Fibroblast of pulmonary artery (primary cell): ENCODE results near the gene MAML2.

Experiments
- DNase-seq: peaks from one replicate; pipeline ENCODE4 v3.0.0-alpha.2; 2010; ENCODE audit warnings: low read depth
- H3K4me3 ChIP-seq: replicated peaks from 2 replicates; pipeline ENCODE4 v1.5.1; 2011; ENCODE audit warnings: low read depth, mild to moderate bottlenecking, control low read depth, low read length, moderate library complexity
- CTCF ChIP-seq: IDR thresholded peaks from 2 replicates; pipeline ENCODE4 v1.5.1; 2011; ENCODE audit warnings: mild to moderate bottlenecking, control low read depth, low read length, inconsistent platforms; ENCODE audit errors: missing control alignments

The MAML2 gene

GRCh38 chr11:96139691-96140090 lies 203.3 kb downstream of the MAML2 start:
- DNase-seq: no peak
- H3K4me3 ChIP-seq: no peak overlapping the region
- TF ChIP-seq CTCF: no peak

DNA sequence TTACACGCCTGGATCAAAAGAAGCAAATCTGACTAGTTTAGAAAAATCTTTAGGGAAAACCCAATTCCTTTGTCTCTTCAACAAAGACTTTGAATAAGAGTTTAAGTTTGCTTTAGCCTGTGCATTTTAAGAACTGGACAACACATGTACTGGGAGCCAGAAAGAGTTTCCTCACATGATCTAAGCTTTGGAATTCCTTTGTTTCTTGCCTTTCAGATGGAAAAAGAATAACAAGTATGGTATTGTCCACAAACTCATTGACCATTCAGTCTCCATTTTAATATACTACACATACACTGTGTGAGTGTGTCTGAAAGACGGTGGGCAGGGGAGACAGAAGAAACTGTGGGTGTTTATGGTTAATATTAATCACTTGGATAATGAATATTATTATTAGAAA lies 205.6 kb downstream of the MAML2 start:
- no peak overlapping the region for H3K4me3 ChIP-seq
- no peak for TF ChIP-seq CTCF
- peak; percentile 48 for DNase-seq

DNA sequence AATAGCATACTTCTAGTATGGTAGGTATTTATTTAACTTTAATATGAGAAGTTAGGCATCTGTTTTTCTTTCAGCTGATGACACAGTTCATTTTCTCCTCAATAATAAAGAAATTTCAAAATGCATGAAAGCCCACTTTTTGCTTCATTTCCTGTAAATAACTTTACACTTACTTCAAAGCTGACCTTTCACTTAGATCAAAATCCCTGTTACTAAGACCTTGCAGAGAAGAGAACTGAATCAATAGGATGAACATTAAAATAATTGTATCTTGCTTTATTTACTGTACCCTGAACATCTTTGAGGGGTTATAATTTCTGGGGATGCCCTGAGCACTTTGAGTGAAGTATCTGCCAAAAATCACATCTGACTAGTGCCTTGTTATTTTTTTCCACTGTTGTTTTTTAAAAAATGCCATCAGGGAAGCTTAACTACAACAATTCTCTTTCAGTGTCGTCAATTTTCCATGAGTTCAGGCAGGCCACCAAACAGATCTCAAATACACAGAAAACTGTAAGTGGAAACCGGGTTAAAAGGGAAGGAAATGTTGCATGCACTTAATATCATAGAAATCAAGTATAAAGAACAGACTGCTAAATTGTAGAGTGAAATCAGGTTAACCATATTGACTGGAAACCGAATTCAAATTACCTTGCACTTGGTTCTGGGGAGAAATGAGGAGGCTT lies 206.2 kb downstream of the MAML2 start:
- peak; percentile 41 for DNase-seq
- H3K4me3 ChIP-seq: no peak overlapping the region
- TF ChIP-seq CTCF: no peak

GRCh38 chr11:96134602-96135001 lies 208.4 kb downstream of the MAML2 start:
- TF ChIP-seq CTCF: no peak
- H3K4me3 ChIP-seq: no peak overlapping the region
- peak; percentile 50 for DNase-seq

DNA sequence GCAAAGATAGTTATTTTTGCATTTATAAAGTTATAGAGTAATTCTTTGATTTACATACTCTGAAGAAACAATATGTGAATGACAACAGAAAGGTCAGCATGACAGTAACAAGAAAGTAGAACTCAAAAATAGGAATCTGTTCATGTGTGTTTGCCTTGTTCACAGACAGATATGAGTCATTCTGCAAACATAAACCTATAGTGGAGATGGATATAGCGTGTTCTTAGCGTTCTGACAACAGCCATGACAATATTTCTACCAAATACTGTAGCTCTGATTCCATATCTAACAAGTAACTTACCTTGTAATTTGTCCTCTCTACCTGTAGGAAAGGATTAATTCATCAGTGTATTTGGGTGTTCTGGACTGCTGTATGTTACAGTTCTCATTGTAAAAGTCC lies 210.6 kb downstream of the MAML2 start:
- H3K4me3 ChIP-seq: no peak overlapping the region
- TF ChIP-seq CTCF: no peak
- no peak for DNase-seq

DNA sequence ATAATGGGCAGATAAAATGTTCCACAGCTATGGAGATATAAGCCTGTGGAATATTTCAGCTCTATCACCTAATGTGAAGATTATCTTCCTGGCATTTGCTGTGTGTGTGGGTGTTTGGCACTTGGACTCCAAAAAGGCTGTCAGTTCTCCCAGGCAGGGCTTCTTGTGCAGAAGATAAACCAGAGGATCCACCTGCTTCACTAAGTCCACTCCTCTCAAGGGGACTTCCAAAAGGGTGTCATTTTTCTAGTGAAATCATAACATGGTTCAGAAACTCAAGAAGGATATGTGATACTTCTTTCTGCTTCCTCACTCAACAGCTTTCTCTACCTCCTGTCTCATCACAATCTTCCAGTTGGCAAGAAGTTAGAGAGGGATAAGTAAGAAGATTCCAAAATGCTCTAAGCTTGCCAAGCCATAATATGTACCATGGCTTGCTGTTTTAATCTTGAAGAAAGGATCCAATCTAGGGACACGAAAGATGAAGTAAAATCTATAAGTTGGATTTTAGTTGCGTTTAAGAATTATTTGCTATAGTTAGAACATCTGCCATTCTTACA lies 212.9 kb downstream of the MAML2 start:
- TF ChIP-seq CTCF: no peak
- DNase-seq: no peak
- H3K4me3 ChIP-seq: no peak overlapping the region

GRCh38 chr11:96127596-96127959 lies 215.4 kb downstream of the MAML2 start:
- no peak for DNase-seq
- no peak for TF ChIP-seq CTCF
- no peak overlapping the region for H3K4me3 ChIP-seq
